Neural cell (in vitro differentiated cells): Measurements from ENCODE around the gene SEZ6L2. TPM values are rescaled to one million over a fixed set of nuclear protein-coding genes. Genes with fewer than 3 reads are reported as not detected.

Source experiments
- H2AFZ ChIP-seq: fragments of 200-600, 300-800 bp; sonication (generic), shearing (Covaris generic); 2 replicates; pipeline ENCODE4 v1.6.0; 2014; ENCODE audit warnings: low read depth, mild to moderate bottlenecking, antibody characterized with exemption, low read length, moderate library complexity
- H3F3A ChIP-seq: fragments of 200-600 bp; shearing (Covaris generic); 2 replicates; pipeline ENCODE4 v1.6.1; 2016; ENCODE audit warnings: mild to moderate bottlenecking, moderate library complexity, mixed read lengths, antibody characterized with exemption, low read length; ENCODE audit not compliant: insufficient read depth, poor library complexity, severe bottlenecking
- H3K27ac ChIP-seq: fragments of 200-600, 300-800 bp; sonication (generic), shearing (Covaris generic); 2 replicates; pipeline ENCODE4 v1.5.1; 2014; ENCODE audit warnings: mild to moderate bottlenecking, low read length, moderate library complexity
- H3K27me3 ChIP-seq: fragments of 300-800, 200-600 bp; sonication (generic), shearing (Covaris generic); 2 replicates; pipeline ENCODE4 v1.6.0; 2014; ENCODE audit warnings: mild to moderate bottlenecking, low read depth, low read length, moderate library complexity; ENCODE audit not compliant: insufficient read depth
- H3K36me3 ChIP-seq: fragments of 300-800, 200-600 bp; sonication (generic), shearing (Covaris generic); 2 replicates; pipeline ENCODE4 v1.5.1; 2014; ENCODE audit warnings: mild to moderate bottlenecking, antibody characterized with exemption, low read length, moderate library complexity; ENCODE audit not compliant: insufficient read depth
- H3K4me2 ChIP-seq: fragments of 300-800, 200-600 bp; sonication (generic), shearing (Covaris generic); 2 replicates; pipeline ENCODE4 v1.6.0; 2014; ENCODE audit warnings: mild to moderate bottlenecking, low read length
- H3K4me3 ChIP-seq: fragments of 300-800, 200-600 bp; sonication (generic), shearing (Covaris generic); 2 replicates; pipeline ENCODE4 v1.5.1; 2014; ENCODE audit warnings: mild to moderate bottlenecking, low read length, moderate library complexity
- H3K79me2 ChIP-seq: fragments of 200-600 bp; shearing (Covaris generic); replicated peaks from 2 replicates; pipeline ENCODE4 v1.6.0; 2014; ENCODE audit warnings: mild to moderate bottlenecking, low read length, moderate library complexity; ENCODE audit not compliant: insufficient read depth
- H3K9ac ChIP-seq: fragments of 300-800, 200-600 bp; sonication (generic), shearing (Covaris generic); 2 replicates; pipeline ENCODE4 v1.6.1; 2016; ENCODE audit warnings: mild to moderate bottlenecking, low read length, mixed read lengths
- H3K9me2 ChIP-seq: fragments of 200-600 bp; shearing (Covaris generic); 2 replicates; pipeline ENCODE4 v1.6.1; 2016; ENCODE audit warnings: mild to moderate bottlenecking, low read length, mixed read lengths; ENCODE audit not compliant: insufficient read depth
- H3K9me3 ChIP-seq: fragments of 200-600, 300-800 bp; sonication (generic), shearing (Covaris generic); 2 replicates; pipeline ENCODE4 v1.6.1; 2016; ENCODE audit warnings: mild to moderate bottlenecking, mixed run types, low read length, moderate library complexity, mixed read lengths
- H4K20me1 ChIP-seq: fragments of 200-600 bp; shearing (Covaris generic); 2 replicates; pipeline ENCODE4 v1.6.1; 2016; ENCODE audit warnings: mild to moderate bottlenecking, mixed run types; ENCODE audit not compliant: insufficient read depth
- CTCF ChIP-seq: fragments of 450-650 bp; IDR thresholded peaks from 2 replicates; pipeline ENCODE4 v1.5.1; 2014; ENCODE audit warnings: antibody characterized with exemption, mild to moderate bottlenecking, moderate library complexity; ENCODE audit not compliant: poor library complexity, severe bottlenecking
- EP300 ChIP-seq: fragments of 450-650 bp; conservative IDR thresholded peaks from 2 replicates; pipeline ENCODE4 v1.6.1; 2014; ENCODE audit warnings: antibody characterized with exemption, mild to moderate bottlenecking, moderate library complexity; ENCODE audit not compliant: poor library complexity, severe bottlenecking
- EZH2 ChIP-seq: fragments of 200-600, 300-800 bp; shearing (Covaris generic), sonication (generic); IDR thresholded peaks from 2 replicates; pipeline ENCODE4 v1.6.1; 2014; ENCODE audit warnings: antibody characterized with exemption, low read length, borderline replicate concordance, mild to moderate bottlenecking; ENCODE audit not compliant: insufficient read depth, poor library complexity, severe bottlenecking
- MXI1 ChIP-seq: fragments of 450-650 bp; conservative IDR thresholded peaks from 2 replicates; pipeline ENCODE4 v1.6.1; 2014; ENCODE audit warnings: antibody characterized with exemption, mild to moderate bottlenecking; ENCODE audit not compliant: poor library complexity, severe bottlenecking
- POLR2AphosphoS5 ChIP-seq: IDR thresholded peaks from 2 replicates; pipeline ENCODE4 v1.6.1; 2012
- REST ChIP-seq: IDR thresholded peaks from 2 replicates; pipeline ENCODE4 v1.6.1; 2012; ENCODE audit warnings: borderline replicate concordance
- TAF1 ChIP-seq: IDR thresholded peaks from 2 replicates; pipeline ENCODE4 v1.6.1; 2012; ENCODE audit warnings: low read depth
- polyA plus RNA-seq: library from polyadenylated mRNA; depleted of rRNA; stranded (reverse); fragments of >200 nt; gene quantifications from 2 replicates; pipeline ENCODE4 v1.2.3, GENCODE V29; 2014

Gene SEZ6L2
- polyA plus RNA-seq, 1 donor from 2014 or later = 48.8 TPM

- H2AFZ ChIP-seq = no peak overlapping the region
- no peaks in the 10 kb centered on the region for H3K36me3 ChIP-seq
- no peak overlapping the region for H3K4me2 ChIP-seq
Measured at GRCh38 chr16:29854520-29855100, 44.7 kb downstream of the SEZ6L2 start.

GRCh38 chr16:29852654-29853053, 46.7 kb downstream of the SEZ6L2 start:
- Histone ChIP-seq H3K4me3 (no peak overlapping the region), H3K4me2 (no peak overlapping the region), H3K79me2 (no peaks in the 10 kb centered on the region), H2AFZ (no peak overlapping the region), H3K27ac (no peak overlapping the region), H4K20me1 (no peaks in the 10 kb centered on the region), H3K9ac (no peak overlapping the region), H3K27me3 (no peaks in the 10 kb centered on the region), H3K9me2 (no peaks in the 10 kb centered on the region), H3F3A (no peaks in the 10 kb centered on the region), H3K36me3 (no peaks in the 10 kb centered on the region), H3K9me3 (no peaks in the 10 kb centered on the region)
- TF ChIP-seq EZH2 (no peak), EP300 (no peak), MXI1 (no peak)

More at GRCh38 chr16:29854520-29855100, 44.7 kb downstream of the SEZ6L2 start:
- Histone ChIP-seq H3K9me3 (no peaks in the 10 kb centered on the region), H3K9me2 (no peaks in the 10 kb centered on the region), H4K20me1 (no peaks in the 10 kb centered on the region), H3K27me3 (no peaks in the 10 kb centered on the region), H3K27ac (no peak overlapping the region), H3K9ac (no peak overlapping the region), H3K4me3 (no peak overlapping the region), H3K79me2 (no peaks in the 10 kb centered on the region), H3F3A (no peaks in the 10 kb centered on the region)
- TF ChIP-seq REST = no peak

- no peaks in the 10 kb centered on the region for H3K9me3 ChIP-seq
- no peaks in the 10 kb centered on the region for H3K79me2 ChIP-seq
- no peaks in the 10 kb centered on the region for H3K27me3 ChIP-seq
- no peak overlapping the region for H3K27ac ChIP-seq
- H3K9me2 ChIP-seq = no peaks in the 10 kb centered on the region
- TF ChIP-seq TAF1 (no peak), REST (no peak), EP300 (no peak), POLR2AphosphoS5 (no peak), MXI1 (no peak), EZH2 (no peak), CTCF (no peak)
- no peaks in the 10 kb centered on the region for H3K36me3 ChIP-seq
- no peaks in the 10 kb centered on the region for H4K20me1 ChIP-seq
- no peaks in the 10 kb centered on the region for H3F3A ChIP-seq
- no peak overlapping the region for H3K9ac ChIP-seq
- H3K4me2 ChIP-seq = no peak overlapping the region
- H3K4me3 ChIP-seq = no peak overlapping the region
- no peak overlapping the region for H2AFZ ChIP-seq
Measured at GRCh38 chr16:29850998-29851397, 48.4 kb downstream of the SEZ6L2 start.
